ENCODE results near the gene RAP1GDS1. TPM values are rescaled to one million over a fixed set of nuclear protein-coding genes. Genes with fewer than 3 reads are reported as not detected.

Gene RAP1GDS1
- total RNA-seq, 4 donors from 2014 or later, result 19.4 to 38.0 (median 33.9) TPM

GRCh38 chr4:98293104-98293887 is 32.1 kb downstream of the RAP1GDS1 start:
- Histone ChIP-seq H3K4me1 (peaks cover 0 to 4% (median 0%) of the 10 kb centered on the region in 3 donors), H3K36me3 (peaks cover 0 to 30% (median 0%) of the 10 kb centered on the region in 3 donors), H3K9me3 (no peaks in the 10 kb centered on the region), H3K4me3 (no peak overlapping the region), H3K27me3 (no peaks in the 10 kb centered on the region), H3K27ac (no peak overlapping the region)
- intact Hi-C loops (cut with DNase I), result no loop called here
- TF ChIP-seq CTCF (IDR thresholded peaks at IDR 0.05), result no peak
- no peak for TF ChIP-seq POLR2A (IDR thresholded peaks at IDR 0.05)
- DNase-seq, result no peak
- 80 to 81% methylated on average over 4 of the region's 4 CpGs for WGBS, 2 donors

- H3K4me3 ChIP-seq, result no peak overlapping the region
- DNase-seq, result no peak
- H3K4me1 ChIP-seq, result no peaks in the 10 kb centered on the region
- WGBS, 2 donors, result 97 to 100% methylated on average over 2 of the region's 2 CpGs
- peaks cover 0 to 11% (median 9%) of the 10 kb centered on the region in 3 donors for H3K9me3 ChIP-seq
- H3K27ac ChIP-seq, result no peak overlapping the region
- H3K36me3 ChIP-seq, result peaks cover 0 to 58% (median 0%) of the 10 kb centered on the region in 3 donors
- TF ChIP-seq POLR2A (IDR thresholded peaks at IDR 0.05) (no peak), CTCF (IDR thresholded peaks at IDR 0.05) (no peak)
- intact Hi-C loops (cut with DNase I), result no loop called here
- H3K27me3 ChIP-seq, result no peaks in the 10 kb centered on the region
These were observed 36.8 kb downstream of the RAP1GDS1 start for GRCh38 chr4:98298022-98298421.

- Histone ChIP-seq H3K27ac (no peak overlapping the region), H3K9me3 (peaks cover 0 to 17% (median 14%) of the 10 kb centered on the region in 3 donors), H3K27me3 (no peaks in the 10 kb centered on the region), H3K36me3 (peaks cover 0 to 36% (median 0%) of the 10 kb centered on the region in 3 donors), H3K4me1 (no peaks in the 10 kb centered on the region), H3K4me3 (no peak overlapping the region)
- no peak for TF ChIP-seq POLR2A (IDR thresholded peaks at IDR 0.05)
- TF ChIP-seq CTCF (IDR thresholded peaks at IDR 0.05), result no peak
- intact Hi-C loops (cut with DNase I), result no loop called here
- no peak for DNase-seq
These were observed 39.5 kb downstream of the RAP1GDS1 start for GRCh38 chr4:98300706-98301105.

GRCh38 chr4:98305576-98305975 is 44.4 kb downstream of the RAP1GDS1 start:
- no peak overlapping the region for H3K4me3 ChIP-seq
- TF ChIP-seq CTCF (IDR thresholded peaks at IDR 0.05) (no peak), POLR2A (IDR thresholded peaks at IDR 0.05) (no peak)
- 68 to 77% methylated on average over 1 of the region's 1 CpG for WGBS, 2 donors

DNA sequence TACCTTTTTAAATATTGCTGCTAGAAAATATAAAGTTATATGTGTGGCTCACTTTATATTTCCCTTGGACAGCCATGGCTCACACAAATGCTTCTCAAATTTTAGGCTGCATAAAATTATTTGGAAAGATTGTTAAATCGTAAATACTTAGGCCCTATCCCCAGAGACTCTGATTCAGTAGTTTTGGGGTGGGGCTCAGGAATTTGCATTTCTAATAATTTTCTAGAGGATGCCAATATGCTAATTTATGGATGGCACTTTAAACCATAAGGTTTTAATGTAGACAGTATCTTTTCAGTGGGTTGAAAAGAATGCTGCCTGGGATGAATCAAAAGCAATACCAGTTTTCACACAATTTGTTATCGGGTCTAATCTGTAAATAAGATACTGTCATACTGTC is 49.7 kb downstream of the RAP1GDS1 start:
- TF ChIP-seq CTCF (IDR thresholded peaks at IDR 0.05) (no peak), POLR2A (IDR thresholded peaks at IDR 0.05) (no peak)
- no peaks in the 10 kb centered on the region for H3K36me3 ChIP-seq
- intact Hi-C loops (cut with DNase I), result no loop called here
- no peaks in the 10 kb centered on the region for H3K27me3 ChIP-seq
- H3K9me3 ChIP-seq, result no peaks in the 10 kb centered on the region
- DNase-seq, result no peak
- no peaks in the 10 kb centered on the region for H3K4me1 ChIP-seq
- no peak overlapping the region for H3K27ac ChIP-seq
- H3K4me3 ChIP-seq, result no peak overlapping the region
- WGBS, 2 donors, result 94 to 95% methylated on average over 2 of the region's 2 CpGs

More at GRCh38 chr4:98305576-98305975, 44.4 kb downstream of the RAP1GDS1 start:
- Histone ChIP-seq H3K9me3 (peaks cover 0 to 17% (median 14%) of the 10 kb centered on the region in 3 donors), H3K27ac (no peak overlapping the region), H3K27me3 (no peaks in the 10 kb centered on the region), H3K36me3 (peaks cover 0 to 8% (median 0%) of the 10 kb centered on the region in 3 donors), H3K4me1 (no peaks in the 10 kb centered on the region)
- DNase-seq, result no peak
- intact Hi-C loops (cut with DNase I), result no loop called here
